ENCODE results near the gene ARPP19.

Gene ARPP19

GRCh38 chr15:52509500-52510245, 59.2 kb downstream of the ARPP19 start:
- no peak for TF ChIP-seq CTCF (IDR thresholded peaks at IDR 0.05; ENCODE audit: low read depth, low read length)
- H3K4me3 ChIP-seq (ENCODE audit: low read depth, low read length), result no peak overlapping the region

- no peak for TF ChIP-seq CTCF (IDR thresholded peaks at IDR 0.05; ENCODE audit: low read depth, low read length)
- no peak overlapping the region for H3K4me3 ChIP-seq (ENCODE audit: low read depth, low read length)
Observed at GRCh38 chr15:52506549-52506948, 62.3 kb downstream of the ARPP19 start.

- TF ChIP-seq CTCF (IDR thresholded peaks at IDR 0.05; ENCODE audit: low read depth, low read length), result no peak
- no peak overlapping the region for H3K4me3 ChIP-seq (ENCODE audit: low read depth, low read length)
Observed at GRCh38 chr15:52505151-52505550, 63.7 kb downstream of the ARPP19 start.

GRCh38 chr15:52503788-52504496, 64.9 kb downstream of the ARPP19 start:
- TF ChIP-seq CTCF (IDR thresholded peaks at IDR 0.05; ENCODE audit: low read depth, low read length), result no peak
- no peak overlapping the region for H3K4me3 ChIP-seq (ENCODE audit: low read depth, low read length)

- no peak for TF ChIP-seq CTCF (IDR thresholded peaks at IDR 0.05; ENCODE audit: low read depth, low read length)
- H3K4me3 ChIP-seq (ENCODE audit: low read depth, low read length), result no peak overlapping the region
Observed at GRCh38 chr15:52502608-52503007, 66.2 kb downstream of the ARPP19 start.

- no peak for TF ChIP-seq CTCF (IDR thresholded peaks at IDR 0.05; ENCODE audit: low read depth, low read length)
- H3K4me3 ChIP-seq (ENCODE audit: low read depth, low read length), result no peak overlapping the region
Observed at GRCh38 chr15:52499506-52499905, 69.3 kb downstream of the ARPP19 start.

GRCh38 chr15:52498706-52499105, 70.1 kb downstream of the ARPP19 start:
- no peak overlapping the region for H3K4me3 ChIP-seq (ENCODE audit: low read depth, low read length)
- no peak for TF ChIP-seq CTCF (IDR thresholded peaks at IDR 0.05; ENCODE audit: low read depth, low read length)
